Activated CD4-positive, CD25-positive, alpha-beta regulatory T cell treated with anti-CD3 and anti-CD28 coated beads, Interleukin-2, amount 50 U/mL, for 72 hours (primary cell): Measurements from ENCODE around the gene UGT1A3.

Experiments
- DNase-seq: peaks from one replicate; pipeline ENCODE4 v3.0.0; 2021

The UGT1A3 gene

DNA sequence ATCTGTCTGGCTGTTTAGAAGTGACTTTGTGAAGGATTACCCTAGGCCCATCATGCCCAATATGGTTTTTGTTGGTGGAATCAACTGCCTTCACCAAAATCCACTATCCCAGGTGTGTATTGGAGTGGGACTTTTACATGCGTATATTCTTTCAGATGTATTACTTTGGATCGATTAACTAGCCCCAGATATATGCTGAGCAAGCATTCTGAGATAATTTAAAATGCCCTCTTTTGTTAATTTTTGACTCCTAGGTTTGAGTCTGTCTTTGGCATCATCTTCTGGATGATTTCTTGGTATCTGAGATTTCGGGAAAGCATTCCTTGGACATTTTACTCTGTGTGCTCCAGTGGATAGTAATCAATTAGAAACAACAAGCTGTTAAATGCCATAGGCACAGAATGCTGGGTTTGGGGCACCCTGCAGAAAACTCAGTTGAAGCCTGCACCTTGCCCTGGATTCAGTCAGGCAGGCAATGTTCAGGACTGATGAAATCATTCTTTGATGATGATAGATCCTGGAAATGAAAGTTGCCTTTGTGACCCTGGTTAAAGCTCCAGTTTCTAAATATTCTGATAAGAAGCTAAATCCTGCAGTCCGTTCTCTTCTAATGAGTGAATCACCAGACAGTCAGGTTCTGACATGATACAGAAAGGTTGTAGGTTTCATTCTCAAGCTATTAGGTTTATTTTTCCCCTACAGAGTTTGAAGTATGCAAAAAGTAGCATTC lies 32.4 kb downstream of the UGT1A3 start:
- DNase-seq = no peak

DNA sequence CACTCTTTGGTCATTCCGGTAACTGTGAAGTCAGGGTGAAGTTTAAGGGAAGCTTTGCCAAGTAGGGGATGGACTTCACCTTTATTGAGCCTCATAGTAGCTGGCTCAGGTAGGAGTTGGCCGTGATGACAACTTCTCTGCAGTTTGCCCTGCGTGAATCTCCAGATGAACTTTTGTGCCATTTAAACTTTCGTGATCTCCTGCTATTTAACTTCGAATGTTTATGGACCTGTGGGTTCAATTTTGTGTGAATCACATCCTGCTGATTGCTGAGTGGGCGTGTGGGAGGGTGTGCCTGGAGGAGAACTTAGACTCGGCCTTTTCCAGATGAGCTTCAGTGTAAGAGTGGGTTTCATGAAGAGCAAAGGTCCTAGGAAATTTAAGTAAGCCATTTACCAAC lies 35.4 kb downstream of the UGT1A3 start:
- no peak for DNase-seq

DNA sequence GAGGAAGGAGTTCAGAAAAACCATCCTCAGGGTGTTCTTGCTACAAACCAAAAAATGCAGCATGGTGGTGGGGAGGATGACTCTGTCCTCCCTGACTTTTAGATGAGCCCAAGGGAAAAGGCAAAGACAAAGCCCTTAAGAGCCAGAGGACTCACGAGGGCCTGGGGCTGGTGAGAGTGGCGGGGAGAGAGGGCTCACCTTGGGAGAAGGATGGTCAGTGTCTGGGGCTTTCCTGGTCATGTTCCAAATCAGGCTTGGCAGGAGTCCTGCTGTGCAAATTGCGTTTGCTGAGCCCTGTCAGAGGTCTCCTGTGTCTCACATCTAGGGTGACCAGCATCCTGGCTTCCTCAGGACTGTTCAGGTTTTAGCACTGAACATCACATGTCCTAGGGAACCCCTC lies 35.9 kb downstream of the UGT1A3 start:
- DNase-seq = no peak

DNA sequence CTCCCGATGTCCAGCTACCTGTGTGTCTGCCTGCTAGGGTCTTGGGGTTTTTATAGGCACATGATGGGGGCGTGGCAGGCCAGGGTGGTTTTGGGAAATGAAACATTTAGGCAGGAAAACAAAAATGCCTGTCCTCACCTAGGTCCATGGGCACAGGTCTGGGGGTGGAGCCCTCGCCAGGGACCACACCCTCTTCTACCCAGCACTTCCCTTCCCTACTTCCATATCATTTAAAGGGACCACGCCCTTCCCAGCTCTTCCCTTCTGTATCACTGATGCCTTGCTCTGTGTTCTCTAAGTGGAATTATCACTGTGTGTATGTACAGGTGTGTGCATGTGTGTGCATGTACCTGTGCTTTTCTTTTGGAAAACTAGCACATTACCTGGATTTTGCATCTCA lies 37.6 kb downstream of the UGT1A3 start:
- DNase-seq = no peak

DNA sequence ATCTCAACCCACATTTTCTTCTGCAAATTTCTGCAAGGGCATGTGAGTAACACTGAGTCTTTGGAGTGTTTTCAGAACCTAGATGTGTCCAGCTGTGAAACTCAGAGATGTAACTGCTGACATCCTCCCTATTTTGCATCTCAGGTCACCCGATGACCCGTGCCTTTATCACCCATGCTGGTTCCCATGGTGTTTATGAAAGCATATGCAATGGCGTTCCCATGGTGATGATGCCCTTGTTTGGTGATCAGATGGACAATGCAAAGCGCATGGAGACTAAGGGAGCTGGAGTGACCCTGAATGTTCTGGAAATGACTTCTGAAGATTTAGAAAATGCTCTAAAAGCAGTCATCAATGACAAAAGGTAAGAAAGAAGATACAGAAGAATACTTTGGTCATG lies 39.2 kb downstream of the UGT1A3 start:
- no peak for DNase-seq

DNA sequence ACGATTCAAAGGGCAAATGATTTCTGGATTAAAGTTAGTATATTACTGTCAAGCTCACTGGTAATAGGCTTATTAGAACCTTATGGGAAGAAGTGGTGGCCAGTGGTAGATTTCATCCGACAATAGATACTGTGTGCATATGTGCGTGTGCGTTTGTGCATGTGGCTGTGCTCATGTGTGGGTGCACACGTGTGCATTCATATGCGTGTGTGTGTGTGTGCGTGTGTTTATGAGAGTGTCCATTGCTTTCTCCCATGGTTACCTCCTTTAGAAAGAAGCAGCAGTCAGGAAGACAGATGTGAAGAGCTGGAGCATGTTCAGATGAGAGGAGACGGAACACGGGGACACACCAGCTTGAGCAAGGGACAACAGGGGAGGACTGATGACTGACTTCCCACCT lies 40.4 kb downstream of the UGT1A3 start:
- DNase-seq = no peak

DNA sequence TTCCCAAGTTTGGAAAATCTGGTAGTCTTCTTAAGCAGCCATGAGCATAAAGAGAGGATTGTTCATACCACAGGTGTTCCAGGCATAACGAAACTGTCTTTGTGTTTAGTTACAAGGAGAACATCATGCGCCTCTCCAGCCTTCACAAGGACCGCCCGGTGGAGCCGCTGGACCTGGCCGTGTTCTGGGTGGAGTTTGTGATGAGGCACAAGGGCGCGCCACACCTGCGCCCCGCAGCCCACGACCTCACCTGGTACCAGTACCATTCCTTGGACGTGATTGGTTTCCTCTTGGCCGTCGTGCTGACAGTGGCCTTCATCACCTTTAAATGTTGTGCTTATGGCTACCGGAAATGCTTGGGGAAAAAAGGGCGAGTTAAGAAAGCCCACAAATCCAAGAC lies 43.3 kb downstream of the UGT1A3 start:
- no peak for DNase-seq

DNA sequence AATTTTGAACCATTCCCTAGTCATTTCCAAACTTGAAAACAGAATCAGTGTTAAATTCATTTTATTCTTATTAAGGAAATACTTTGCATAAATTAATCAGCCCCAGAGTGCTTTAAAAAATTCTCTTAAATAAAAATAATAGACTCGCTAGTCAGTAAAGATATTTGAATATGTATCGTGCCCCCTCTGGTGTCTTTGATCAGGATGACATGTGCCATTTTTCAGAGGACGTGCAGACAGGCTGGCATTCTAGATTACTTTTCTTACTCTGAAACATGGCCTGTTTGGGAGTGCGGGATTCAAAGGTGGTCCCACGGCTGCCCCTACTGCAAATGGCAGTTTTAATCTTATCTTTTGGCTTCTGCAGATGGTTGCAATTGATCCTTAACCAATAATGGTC lies 43.7 kb downstream of the UGT1A3 start:
- DNase-seq = no peak

DNA sequence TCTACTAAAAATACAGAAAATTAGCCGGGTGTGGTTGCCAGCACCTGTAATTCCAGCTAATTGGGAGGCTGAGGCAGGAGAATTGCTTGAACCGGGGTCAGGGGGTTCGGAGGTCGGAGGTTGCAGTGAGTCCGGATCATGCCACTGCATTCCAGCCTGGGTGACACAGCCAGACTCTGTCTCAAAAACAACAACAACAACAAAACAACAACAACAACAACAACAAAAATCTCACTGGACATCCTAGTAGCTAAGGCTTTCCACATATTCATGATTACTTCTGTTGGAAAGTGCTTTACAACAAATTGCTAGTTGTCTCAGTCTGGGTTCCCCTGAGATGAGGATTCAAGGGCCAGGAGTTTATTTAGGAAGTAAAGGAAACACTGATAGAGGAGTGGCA lies 45.0 kb downstream of the UGT1A3 start:
- no peak for DNase-seq

DNA sequence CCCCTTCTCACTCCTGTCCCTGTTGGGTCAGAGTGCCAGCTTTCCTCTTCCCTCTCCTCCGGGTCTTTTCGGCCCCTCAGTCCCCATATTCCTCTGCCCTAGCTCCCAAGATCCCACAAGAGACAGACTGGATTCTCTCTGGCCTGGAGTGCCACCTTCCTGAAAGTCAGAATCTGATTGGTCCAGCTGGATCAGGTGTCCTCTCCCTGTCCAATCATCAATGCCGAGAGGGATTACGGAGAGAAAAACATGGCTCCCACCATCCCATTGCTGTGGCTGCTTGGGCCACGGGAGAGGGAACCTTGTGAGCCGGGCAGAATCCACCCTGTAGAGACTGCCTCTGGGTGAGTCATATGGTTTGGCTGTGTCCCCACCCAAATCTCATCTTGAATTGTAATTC lies 46.6 kb downstream of the UGT1A3 start:
- DNase-seq = no peak

DNA sequence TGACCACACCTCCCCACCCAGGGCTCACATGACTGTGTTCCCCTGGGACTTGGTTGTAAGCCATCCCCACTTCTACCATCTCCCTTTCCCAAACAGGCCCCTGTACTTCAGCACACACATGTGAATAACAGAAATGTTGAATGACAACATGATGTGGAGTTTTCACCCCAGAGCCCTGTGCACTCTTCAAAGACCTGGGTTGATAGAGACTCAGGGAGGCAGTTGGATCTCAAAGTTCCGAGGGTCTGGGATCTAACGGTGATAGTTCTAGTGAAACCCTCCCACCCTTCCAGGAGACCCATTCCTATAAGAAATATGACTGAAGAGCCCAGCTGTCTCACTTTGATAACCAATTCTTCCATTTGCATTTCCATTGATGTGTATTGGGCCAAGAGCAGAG lies 49.2 kb downstream of the UGT1A3 start, which contains the start of gene MROH2A:
MROH2A (plus strand) TSS at position 301 of the 400 bp plus-strand sequence. CDS start 1,029 bp downstream, outside the sequence.
- no peak for DNase-seq

DNA sequence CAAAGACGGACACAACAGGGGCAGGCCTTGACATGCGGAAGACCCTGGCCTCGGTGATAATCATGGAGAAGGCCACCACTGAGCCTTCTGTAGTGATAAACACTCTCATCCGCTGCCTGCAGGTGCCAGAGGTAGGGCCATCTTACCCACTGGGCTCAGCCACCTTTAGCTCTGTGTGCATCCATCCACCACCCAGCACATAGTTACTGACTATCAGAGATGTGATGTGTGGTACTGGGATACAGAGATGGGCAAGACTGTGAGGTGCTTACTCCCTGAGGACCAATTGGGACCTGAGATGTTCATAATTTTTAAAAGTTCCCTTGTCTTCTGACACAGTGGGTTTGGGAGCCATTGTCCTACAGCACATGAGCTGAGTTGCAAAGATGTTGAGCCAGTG lies 50.9 kb downstream of the UGT1A3 start:
- no peak for DNase-seq

DNA sequence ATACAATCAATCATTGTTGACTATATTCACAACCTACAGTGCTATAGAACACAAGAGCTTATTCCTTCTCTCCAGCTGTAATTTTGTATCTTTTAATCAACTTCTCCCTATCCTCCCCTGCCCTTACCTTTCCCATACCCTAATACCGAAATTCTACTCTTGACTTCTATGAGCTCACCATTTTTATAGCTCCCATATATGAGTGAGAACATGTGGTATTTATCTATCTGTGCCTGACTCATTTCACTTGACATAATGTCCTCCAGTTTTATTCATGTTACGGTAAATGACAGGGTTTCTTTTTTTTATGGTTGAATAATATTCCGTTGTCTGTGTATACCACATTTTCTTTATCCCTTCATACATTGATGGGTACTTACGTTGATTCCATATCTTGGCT lies 51.9 kb downstream of the UGT1A3 start:
- no peak for DNase-seq

DNA sequence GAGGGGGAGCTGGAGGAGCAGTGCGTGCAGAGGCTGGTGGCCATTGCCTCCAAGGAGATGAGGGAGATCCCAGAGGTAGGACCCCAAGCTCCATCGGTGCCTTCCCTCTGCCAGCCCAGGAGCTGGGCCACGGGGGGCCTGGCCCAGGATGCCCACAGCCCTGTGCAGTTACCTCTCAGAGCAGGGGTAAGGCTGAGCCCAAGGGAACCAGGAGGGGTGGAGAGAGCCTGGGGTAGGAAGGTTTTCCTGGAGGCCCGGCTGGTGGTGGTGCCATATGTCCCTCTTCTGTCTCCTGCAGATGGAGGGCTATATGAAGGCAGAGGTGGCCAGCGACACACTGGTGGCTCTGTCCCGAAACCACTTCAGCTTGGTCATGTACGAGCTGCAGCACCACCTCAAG lies 60.7 kb downstream of the UGT1A3 start:
- peak; percentile 6 for DNase-seq

DNA sequence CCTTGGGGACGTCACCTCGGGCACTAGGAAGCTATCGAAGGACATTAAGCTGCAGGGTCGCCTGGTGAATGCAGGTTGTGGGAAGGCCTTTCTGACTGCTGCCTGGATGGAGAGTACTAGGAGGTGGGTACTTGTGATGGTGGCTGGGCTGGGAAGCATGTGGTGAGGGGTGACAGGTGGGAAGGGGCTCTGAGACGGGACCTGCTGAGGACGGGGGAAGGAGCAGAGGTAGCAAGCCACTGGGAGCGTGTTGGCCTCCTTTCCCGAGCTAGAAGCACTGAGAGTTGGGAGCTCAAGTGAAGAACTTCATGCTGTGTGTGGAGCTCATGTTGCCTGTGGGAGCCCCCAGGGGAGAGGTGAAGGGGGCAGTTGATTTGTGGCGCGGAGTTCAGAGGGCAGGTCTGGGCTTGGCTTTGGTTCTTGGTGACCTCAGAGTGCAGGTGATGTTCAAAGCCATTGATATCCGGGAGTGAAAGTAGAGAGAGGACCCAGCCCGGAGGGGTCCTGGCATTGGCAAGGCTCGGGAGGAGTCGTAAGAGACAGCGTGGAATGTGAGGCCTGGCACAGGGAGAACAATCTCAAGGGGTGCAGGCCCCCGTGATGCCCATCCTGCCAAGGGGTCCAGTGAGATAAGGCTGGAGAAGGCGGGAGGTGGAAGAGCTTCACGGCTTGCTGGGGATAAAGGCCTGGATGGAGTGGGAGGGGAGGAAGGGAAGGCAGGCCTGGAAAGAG lies 62.5 kb downstream of the UGT1A3 start:
- DNase-seq = peak; percentile 17

DNA sequence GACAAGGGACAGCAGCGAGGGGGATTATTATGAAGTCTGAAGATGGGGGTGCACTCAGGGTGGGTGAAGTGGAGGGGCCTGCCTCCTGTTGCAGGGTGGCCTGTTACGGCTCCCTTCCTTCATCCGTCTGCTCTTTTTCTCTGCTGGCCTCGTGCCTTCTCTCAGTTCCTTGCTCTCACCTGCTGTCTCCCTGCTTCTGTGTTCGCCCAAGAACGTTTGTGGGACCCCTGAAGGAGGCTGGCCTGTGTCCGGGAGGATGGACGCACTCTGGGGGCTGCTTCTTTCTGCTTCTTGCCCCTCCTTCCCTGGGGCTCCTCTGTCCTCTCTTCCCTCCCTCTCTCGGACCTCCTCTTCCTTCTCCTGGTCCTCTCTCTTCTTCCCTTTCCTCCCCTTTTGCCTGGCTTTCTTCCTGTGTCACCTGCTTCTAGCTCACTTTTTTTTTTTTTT lies 63.1 kb downstream of the UGT1A3 start:
- peak; percentile 11 for DNase-seq

DNA sequence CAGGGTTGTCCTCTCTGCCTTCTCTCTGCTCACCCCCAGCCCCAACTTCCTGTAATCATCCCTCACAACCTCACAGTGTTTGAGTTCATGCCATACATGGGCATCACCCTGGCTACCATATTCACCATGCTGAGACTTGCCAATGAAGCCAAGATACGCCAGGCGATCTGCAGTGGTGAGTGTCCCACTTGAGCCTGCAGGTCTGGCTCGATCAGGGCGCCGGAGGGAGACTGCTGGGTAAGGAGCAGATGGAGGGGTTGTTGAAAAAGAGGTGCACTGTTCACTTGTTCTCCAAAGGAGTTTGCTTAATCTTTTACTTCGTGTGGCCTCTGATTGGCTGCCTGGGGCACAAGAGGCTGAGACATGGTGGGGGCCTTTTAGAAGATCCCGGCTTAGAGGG lies 63.9 kb downstream of the UGT1A3 start:
- DNase-seq = no peak

DNA sequence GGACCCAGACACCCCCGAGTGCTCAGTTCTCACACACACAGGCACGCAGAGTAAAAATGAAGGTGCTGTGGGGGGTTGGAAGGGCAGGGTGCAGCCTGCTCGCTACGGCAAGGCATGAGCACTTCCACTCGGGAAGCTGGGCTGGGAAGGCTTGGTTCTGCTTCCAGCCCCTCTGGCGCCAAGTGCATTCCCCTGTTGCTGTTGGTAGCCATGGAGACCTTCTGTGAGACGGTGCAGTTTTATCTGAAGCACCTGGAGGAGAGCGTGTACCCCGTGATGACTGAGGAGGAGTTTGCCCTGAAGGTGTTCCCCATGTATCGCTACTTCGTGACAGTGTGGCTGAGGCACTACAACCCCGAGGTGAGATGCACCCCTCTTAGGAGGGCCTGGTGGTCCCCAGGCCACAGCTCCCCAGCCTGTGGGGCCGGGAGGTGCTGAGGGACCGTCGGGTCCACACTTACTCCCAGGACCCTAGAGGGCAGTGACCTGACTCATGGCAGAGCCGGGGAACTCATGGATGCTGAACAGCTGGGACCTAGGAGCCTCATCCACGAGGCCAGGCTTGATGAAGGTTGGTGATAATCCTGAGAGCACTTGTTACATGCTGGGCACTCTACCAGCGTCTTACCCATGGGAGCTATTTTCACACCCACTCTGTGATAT lies 64.8 kb downstream of the UGT1A3 start:
- DNase-seq = peak; percentile 20

DNA sequence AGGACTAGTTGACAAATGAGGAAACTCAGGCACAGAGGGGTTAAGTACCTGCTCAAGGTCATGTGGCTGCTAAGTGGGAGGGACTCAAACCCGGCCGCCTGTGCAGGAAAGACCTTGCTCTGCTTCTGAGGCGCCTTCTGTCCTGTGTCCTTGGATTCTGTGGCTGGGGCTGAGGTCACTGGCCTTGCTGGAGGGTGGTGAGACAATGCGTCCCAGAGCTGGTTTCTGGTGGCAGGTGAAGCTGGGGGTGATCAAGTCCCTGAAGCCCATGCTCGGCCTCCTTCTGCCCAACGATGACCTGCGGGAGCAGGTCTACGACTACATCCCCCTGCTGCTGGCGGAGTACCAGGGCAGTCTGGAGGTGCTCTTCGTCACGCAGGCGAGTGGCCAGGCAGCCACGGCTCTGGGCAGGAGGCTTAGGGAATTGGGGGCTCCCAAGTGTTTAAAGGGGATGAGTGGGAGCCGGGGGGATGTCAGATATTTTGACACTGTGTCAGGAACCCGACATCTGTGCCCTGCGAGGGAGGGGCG lies 65.4 kb downstream of the UGT1A3 start:
- peak; percentile 29 for DNase-seq

DNA sequence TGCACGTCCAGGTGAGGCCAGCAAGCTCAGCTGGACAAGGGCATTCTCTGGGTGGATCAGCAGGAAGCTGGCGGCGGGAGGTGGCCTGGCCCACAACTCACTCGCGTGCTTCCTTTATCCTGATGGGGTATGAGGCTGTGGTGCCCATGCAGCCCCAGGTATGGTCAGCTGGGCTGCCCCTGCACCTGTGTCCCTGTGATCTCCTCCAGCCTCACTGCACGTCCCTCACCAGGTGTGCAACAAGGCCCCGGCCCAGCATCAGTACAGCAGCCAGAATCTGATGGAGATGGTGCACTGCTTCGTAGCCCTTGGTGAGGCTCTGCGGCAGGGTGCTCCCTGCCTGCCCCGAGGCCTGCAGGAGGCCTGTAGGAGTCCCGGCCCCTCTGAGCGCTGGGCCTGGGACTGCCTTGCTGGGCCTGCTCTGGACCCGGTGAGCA lies 66.9 kb downstream of the UGT1A3 start:
- peak; percentile 19 for DNase-seq

DNA sequence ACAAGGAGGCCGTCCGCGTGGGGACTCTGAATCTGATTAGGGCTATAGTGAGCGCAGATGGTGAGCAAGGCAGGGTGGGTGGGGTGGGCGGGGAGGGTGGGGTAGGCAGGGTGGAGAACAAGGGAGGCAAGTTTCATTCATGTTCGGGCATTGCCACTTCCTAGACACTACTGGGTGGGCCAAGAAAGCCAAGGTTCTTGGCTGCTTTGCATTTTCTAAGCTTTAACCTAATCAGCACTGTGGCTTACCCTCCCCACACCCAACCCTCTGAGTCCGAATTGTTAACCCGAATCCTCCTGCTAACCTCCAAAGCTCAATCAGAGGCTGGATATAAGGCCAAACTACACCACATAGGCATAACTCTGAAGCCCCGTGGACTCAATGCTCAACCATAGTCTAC lies 67.4 kb downstream of the UGT1A3 start:
- no peak for DNase-seq

DNA sequence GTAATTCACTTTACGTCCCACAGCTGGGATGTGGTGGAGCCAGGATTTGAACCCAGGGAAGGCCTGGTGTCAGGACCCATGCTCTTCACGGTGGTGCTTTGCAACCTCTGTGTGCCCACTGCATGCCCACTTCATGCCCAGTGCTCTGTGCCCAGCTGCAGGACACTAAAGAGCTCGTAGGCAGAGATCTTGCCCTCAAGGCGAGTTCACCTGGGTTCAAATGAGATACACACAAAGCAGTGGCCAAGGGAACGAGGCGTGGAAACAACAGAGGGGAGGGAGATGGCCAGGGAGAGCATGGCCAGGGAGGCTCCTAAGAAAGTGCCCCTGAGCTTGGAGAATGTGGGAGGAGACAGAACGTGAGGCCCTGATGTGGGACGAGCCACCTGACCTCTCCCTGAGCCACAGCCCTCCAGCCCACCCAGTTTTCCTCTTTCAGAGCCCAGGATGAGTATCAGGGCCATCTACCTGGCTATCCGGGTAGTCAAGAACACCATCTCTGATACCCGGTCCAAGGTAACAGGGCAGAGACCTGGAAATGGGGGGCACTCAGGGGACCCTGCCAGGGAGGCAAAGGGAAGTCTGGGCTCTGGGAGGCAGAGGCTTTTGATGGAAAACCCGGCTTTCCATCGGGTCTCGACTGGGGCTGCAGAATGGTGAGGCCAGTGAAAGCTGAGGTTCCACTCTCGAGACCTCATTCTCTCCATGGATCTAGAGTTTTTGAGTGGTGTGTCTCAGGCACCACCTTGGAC lies 69.7 kb downstream of the UGT1A3 start:
- no peak for DNase-seq
